ENCODE data around the gene SUCO. TPM values are rescaled to one million over a fixed set of nuclear protein-coding genes. Genes with fewer than 3 reads are reported as not detected.

SUCO gene
- total and polyA plus RNA-seq, 8 donors = 30.3 to 73.7 (median 63.5) TPM

GRCh38 chr1:172485626-172486025, 47.3 kb upstream of the SUCO start:
- no peaks in the 10 kb centered on the region for H3K36me3 ChIP-seq
- peaks cover 4% of the 10 kb centered on the region in 2 donors for H3K27me3 ChIP-seq
- H3K27ac ChIP-seq = no peak overlapping the region
- no peak for TF ChIP-seq CTCF (IDR thresholded peaks at IDR 0.05)
- no peaks in the 10 kb centered on the region for H3K4me1 ChIP-seq
- ATAC-seq (no peak), DNase-seq (no peak)
- H3K9me3 ChIP-seq = no peaks in the 10 kb centered on the region
- no peak overlapping the region for H3K4me3 ChIP-seq
- intact Hi-C loops (cut with DNase I) = no loop called here

- Histone ChIP-seq H3K27me3 (peaks cover 4% of the 10 kb centered on the region in 2 donors), H3K9me3 (no peaks in the 10 kb centered on the region), H3K36me3 (no peaks in the 10 kb centered on the region), H3K4me3 (no peak overlapping the region), H3K4me1 (no peaks in the 10 kb centered on the region), H3K27ac (no peak overlapping the region)
- intact Hi-C loops (cut with DNase I) = no loop called here
- no peak for TF ChIP-seq CTCF (IDR thresholded peaks at IDR 0.05)
- DNase-seq = no peak
- ATAC-seq = no peak
Measured at GRCh38 chr1:172486805-172487454, 46.0 kb upstream of the SUCO start.

GRCh38 chr1:172487550-172487949, 45.4 kb upstream of the SUCO start:
- no peaks in the 10 kb centered on the region for H3K9me3 ChIP-seq
- peaks cover 4% of the 10 kb centered on the region in 2 donors for H3K27me3 ChIP-seq
- DNase-seq = no peak
- TF ChIP-seq CTCF (IDR thresholded peaks at IDR 0.05) = no peak
- H3K4me1 ChIP-seq = no peaks in the 10 kb centered on the region
- no peak for ATAC-seq
- no peak overlapping the region for H3K27ac ChIP-seq
- intact Hi-C loops (cut with DNase I) = no loop called here
- H3K4me3 ChIP-seq = no peak overlapping the region
- H3K36me3 ChIP-seq = no peaks in the 10 kb centered on the region

- H3K4me3 ChIP-seq = no peak overlapping the region
- H3K36me3 ChIP-seq = no peaks in the 10 kb centered on the region
- H3K4me1 ChIP-seq = no peaks in the 10 kb centered on the region
- ATAC-seq = no peak
- intact Hi-C loops (cut with DNase I) = no loop called here
- no peak for DNase-seq
- TF ChIP-seq CTCF (IDR thresholded peaks at IDR 0.05) = no peak
- H3K27me3 ChIP-seq = peaks cover 4% of the 10 kb centered on the region in 2 donors
- H3K9me3 ChIP-seq = no peaks in the 10 kb centered on the region
- H3K27ac ChIP-seq = no peak overlapping the region
Measured at GRCh38 chr1:172488393-172488792, 44.6 kb upstream of the SUCO start.

- Histone ChIP-seq H3K27ac (no peak overlapping the region), H3K27me3 (peaks cover 4% of the 10 kb centered on the region in 2 donors), H3K4me3 (no peak overlapping the region), H3K36me3 (no peaks in the 10 kb centered on the region), H3K4me1 (no peaks in the 10 kb centered on the region), H3K9me3 (no peaks in the 10 kb centered on the region)
- no peak for TF ChIP-seq CTCF (IDR thresholded peaks at IDR 0.05)
- no peak for ATAC-seq
- intact Hi-C loops (cut with DNase I) = no loop called here
- DNase-seq = no peak
Measured at GRCh38 chr1:172489847-172490246, 43.1 kb upstream of the SUCO start.

Measured in left lung (tissue), 10 donors.